Suprapubic skin (tissue), 4 donors: ENCODE measurements around the gene ICAM2. TPM values are rescaled to one million over a fixed set of nuclear protein-coding genes. Genes with fewer than 3 reads are reported as not detected.
"Not testable (repeated sequence)": the region's sequence is repeated elsewhere in the genome, so short reads cannot be mapped to it uniquely, and the experiment has no call there.

Source experiments
- DNase-seq, 2 donors: peaks; one replicate each; pipeline ENCODE4 v3.0.0-alpha.2; 2019; ENCODE audit warnings: low spot score in 2 of 2
- H3K27ac ChIP-seq: fragments of 200-600 bp; sonication (generic); one replicate; pipeline ENCODE4 v1.5.1; 2019
- H3K27me3 ChIP-seq: fragments of 200-600 bp; sonication (generic); one replicate; pipeline ENCODE4 v1.5.1; 2019
- H3K36me3 ChIP-seq: fragments of 200-600 bp; sonication (generic); one replicate; pipeline ENCODE4 v1.5.1; 2019
- H3K4me1 ChIP-seq: fragments of 200-600 bp; sonication (generic); one replicate; pipeline ENCODE4 v1.5.1; 2019
- H3K4me3 ChIP-seq: fragments of 200-600 bp; sonication (generic); one replicate; pipeline ENCODE4 v1.5.1; 2019; ENCODE audit warnings: mild to moderate bottlenecking
- H3K9me3 ChIP-seq: fragments of 200-600 bp; sonication (generic); one replicate; pipeline ENCODE4 v1.5.1; 2019
- EP300 ChIP-seq: sonication (generic); formaldehyde crosslinking; IDR thresholded peaks from one replicate; pipeline ENCODE4 v1.6.1; 2017; ENCODE audit warnings: antibody characterized with exemption
- POLR2A ChIP-seq, 2 donors: fragments of 450-650 bp; IDR thresholded peaks; one replicate each; pipeline ENCODE4 v1.6.1; 2017; ENCODE audit warnings: antibody characterized with exemption in 2 of 2, mild to moderate bottlenecking in 2 of 2, moderate library complexity in 2 of 2
- POLR2AphosphoS5 ChIP-seq, 3 donors: sonication (generic); formaldehyde crosslinking; IDR thresholded peaks; one replicate each; pipeline ENCODE4 v1.6.1; 2017; ENCODE audit warnings: antibody characterized with exemption in 3 of 3
- WGBS: methylation state at CpG from one replicate; pipeline ENCODE4 v1.1.5; 2018; 5-methylcytosine and 5-hydroxymethylcytosine counted together
- total RNA-seq, 4 donors: library from RNA; depleted of rRNA; stranded (reverse); fragments of >200 nt; gene quantifications; one replicate each; pipeline ENCODE4 v1.1.0, GENCODE V29; 2016
- TF ChIP-seq, protein P1 (sequence below), 2 donors: fragments of 200-600 bp in 1 of 2; fragments of 450-650 bp in 1 of 2; sonication (generic) in 1 of 2; IDR thresholded peaks; one replicate each; pipeline ENCODE4 v1.5.1; 2016 to 2019; ENCODE audit warnings: antibody characterized with exemption in 2 of 2, mild to moderate bottlenecking in 1 of 2, moderate library complexity in 1 of 2

The ICAM2 gene
- total RNA-seq, 4 donors from 2014 or later = 8.4 to 32.5 (median 14.9) TPM

DNA sequence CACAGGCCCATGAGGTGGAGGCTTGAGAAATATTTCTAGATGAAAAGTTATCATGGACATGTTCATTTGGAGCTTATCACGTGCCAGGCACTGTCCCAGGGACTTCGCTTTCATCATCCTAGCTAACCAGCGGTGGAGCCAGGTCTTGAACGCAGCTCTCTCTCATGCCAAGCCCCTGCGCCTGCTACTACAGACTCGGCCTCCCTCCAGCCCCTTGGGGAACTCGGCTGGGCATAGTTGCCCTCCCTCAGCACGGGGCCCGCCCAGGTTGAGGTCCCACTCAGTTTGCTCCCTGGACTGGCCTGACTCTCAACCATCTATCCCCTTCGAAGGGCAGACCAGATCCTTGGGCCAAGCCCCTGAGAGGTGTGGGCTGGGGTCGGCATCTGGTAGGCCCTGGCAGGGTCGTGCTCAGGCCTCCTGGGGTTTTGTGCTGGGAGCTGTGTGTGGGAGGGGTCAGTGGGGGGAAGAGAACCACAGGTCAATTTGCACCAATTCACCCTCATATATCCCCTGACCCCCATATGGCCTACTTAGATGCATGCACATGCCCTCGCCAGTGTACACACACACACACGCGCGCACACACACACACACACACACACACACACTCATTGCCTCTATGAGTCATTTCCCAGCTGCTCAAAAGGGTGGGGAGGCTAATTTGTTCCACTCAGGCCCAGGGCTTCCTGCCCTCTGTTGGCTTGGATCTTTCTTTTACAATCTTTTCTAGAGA is 35.6 kb downstream of the ICAM2 start:
- 22% methylated on average over 4 of the region's 16 CpGs for WGBS
- Histone ChIP-seq H3K4me3 (no peak overlapping the region), H3K4me1 (peaks cover 61% of the 10 kb centered on the region), H3K36me3 (no peaks in the 10 kb centered on the region), H3K27me3 (peaks cover 10% of the 10 kb centered on the region), H3K9me3 (no peaks in the 10 kb centered on the region), H3K27ac (peak overlapping the region; percentile 52)
- peak in 1 of 2 donors; percentile 84 for DNase-seq
- TF ChIP-seq POLR2AphosphoS5 (IDR thresholded peaks at IDR 0.05) (peak in 1 of 3 donors; percentile 34), EP300 (no peak)

DNA sequence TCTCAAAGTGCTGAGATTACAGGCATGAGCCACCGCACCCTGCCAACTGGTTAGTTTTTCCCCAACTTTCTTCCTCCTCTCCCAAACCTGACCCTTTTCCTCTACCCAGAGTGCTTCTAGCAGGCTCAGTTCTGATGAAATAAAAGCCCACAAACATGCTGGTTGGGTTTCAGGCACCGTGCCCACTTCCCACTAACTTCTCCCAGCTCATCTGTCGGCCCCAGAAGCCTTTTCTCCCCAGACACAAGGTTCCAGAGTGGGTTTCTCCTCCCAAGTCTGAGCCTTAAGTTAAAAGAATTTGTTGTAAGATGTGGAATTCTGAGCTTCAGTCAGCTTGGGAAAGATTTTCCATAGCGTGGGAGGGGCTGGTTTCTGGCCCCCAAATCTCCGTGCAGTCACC is 36.2 kb downstream of the ICAM2 start:
- Histone ChIP-seq H3K4me1 (peaks cover 61% of the 10 kb centered on the region), H3K9me3 (no peaks in the 10 kb centered on the region), H3K4me3 (no peak overlapping the region), H3K36me3 (no peaks in the 10 kb centered on the region), H3K27me3 (peaks cover 4% of the 10 kb centered on the region), H3K27ac (peak overlapping the region; percentile 52)
- DNase-seq = no peak
- 57% methylated on average over 4 of the region's 5 CpGs for WGBS
- TF ChIP-seq POLR2AphosphoS5 (IDR thresholded peaks at IDR 0.05) = no peak
- TF ChIP-seq POLR2A (IDR thresholded peaks at IDR 0.05) = no peak
- TF ChIP-seq, protein P1, sequence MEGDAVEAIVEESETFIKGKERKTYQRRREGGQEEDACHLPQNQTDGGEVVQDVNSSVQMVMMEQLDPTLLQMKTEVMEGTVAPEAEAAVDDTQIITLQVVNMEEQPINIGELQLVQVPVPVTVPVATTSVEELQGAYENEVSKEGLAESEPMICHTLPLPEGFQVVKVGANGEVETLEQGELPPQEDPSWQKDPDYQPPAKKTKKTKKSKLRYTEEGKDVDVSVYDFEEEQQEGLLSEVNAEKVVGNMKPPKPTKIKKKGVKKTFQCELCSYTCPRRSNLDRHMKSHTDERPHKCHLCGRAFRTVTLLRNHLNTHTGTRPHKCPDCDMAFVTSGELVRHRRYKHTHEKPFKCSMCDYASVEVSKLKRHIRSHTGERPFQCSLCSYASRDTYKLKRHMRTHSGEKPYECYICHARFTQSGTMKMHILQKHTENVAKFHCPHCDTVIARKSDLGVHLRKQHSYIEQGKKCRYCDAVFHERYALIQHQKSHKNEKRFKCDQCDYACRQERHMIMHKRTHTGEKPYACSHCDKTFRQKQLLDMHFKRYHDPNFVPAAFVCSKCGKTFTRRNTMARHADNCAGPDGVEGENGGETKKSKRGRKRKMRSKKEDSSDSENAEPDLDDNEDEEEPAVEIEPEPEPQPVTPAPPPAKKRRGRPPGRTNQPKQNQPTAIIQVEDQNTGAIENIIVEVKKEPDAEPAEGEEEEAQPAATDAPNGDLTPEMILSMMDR (IDR thresholded peaks at IDR 0.05) = no peak
- no peak for TF ChIP-seq EP300

DNA sequence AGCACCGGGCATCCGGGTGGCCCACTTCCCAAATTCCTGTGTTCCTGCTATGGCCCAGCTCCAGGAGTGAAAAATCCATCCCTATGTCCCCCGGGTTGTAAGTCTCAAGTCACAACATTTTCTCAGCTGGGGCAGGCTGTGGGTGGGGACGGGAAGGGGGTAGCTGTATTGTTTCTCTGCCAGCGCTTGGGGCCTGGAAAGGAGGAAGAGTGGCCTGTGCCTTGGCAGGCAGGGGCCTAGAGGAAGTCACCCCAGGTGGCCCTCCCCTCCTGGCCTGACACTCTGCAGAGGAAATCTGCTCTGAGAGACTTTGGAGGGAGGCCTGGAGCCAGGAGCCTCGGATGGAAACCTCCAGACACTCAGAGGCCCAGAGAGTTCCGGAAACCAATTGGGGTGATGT is 37.1 kb downstream of the ICAM2 start:
- Histone ChIP-seq H3K4me3 (no peak overlapping the region), H3K27me3 (no peaks in the 10 kb centered on the region), H3K4me1 (peaks cover 53% of the 10 kb centered on the region), H3K9me3 (no peaks in the 10 kb centered on the region), H3K36me3 (no peaks in the 10 kb centered on the region), H3K27ac (no peak overlapping the region)
- DNase-seq = peak in 1 of 2 donors; percentile 67
- TF ChIP-seq POLR2AphosphoS5 (IDR thresholded peaks at IDR 0.05) (no peak), POLR2A (IDR thresholded peaks at IDR 0.05) (no peak), EP300 (no peak)
- TF ChIP-seq, protein P1 (IDR thresholded peaks at IDR 0.05) = no peak
- WGBS = 76% methylated on average over 5 of the region's 7 CpGs

DNA sequence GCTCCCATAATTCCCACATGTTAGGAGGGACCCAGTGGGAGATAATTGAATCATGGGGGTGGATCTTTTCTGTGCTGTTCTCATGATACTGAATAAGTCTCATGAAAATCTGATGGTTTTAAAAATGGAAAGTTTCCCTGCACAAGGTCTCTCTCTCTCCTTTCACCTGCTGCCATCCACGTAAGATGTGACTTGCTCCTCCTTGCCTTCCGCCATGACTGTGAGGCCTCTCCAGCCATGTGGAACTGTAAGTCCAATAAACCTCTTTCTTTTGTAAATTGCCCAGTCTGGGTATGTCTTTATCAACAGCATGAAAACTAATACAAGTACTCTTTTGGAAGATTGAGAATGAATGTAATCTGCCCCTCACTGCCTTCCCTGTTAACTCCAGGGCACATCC is 37.8 kb downstream of the ICAM2 start:
- not testable (repeated sequence) for H3K27me3 ChIP-seq, H3K36me3 ChIP-seq, H3K27ac ChIP-seq, DNase-seq, H3K4me3 ChIP-seq, H3K9me3 ChIP-seq
- 95% methylated on average over 2 of the region's 2 CpGs for WGBS
- H3K4me1 ChIP-seq = peaks cover 53% of the 10 kb centered on the region

DNA sequence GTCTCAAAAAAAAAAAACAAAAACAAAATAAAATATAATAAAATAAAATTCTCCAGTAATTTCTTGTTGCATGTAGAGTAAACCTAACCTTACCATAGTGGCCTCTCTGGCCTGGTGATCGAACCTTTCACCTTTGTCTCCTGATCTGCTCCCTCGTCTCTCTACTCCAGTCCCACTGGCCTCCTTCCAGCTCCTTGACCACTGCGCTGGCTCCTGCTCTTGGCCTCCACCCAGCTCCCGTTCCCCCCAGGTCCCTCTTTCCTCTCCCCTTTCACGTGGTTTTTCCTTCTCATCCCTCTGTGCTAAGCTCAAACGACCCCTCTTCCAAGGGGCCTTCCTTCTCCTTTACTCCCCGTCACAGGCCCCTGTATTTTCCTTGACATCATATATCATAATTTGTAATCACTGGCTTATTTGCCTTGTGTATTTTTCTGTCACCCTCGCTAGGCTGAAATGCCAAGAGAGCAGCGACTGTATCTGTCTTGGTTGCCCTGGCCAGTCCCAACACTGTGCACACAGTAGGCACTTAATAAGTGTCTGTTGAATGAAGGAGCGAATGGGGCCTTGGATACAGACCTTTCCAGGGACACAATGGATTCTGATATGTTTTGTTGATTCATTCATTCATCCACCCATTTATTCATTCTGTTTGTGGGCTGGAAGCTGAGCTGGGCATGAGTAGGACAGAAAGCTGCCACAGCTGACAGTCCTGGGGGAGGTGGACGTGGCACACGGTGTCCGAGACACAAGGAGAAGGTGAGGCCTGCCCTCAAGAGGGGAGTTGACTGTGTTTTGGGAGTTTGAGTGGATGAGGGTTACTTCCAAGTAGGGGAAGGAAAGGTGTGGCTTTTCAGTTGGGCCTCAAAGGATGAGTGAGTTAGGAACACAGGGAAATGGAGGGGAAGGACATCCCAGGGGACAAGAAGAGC is 41.9 kb downstream of the ICAM2 start:
- WGBS = 83% methylated on average over 13 of the region's 13 CpGs
- DNase-seq = no peak
- no peaks in the 10 kb centered on the region for H3K9me3 ChIP-seq
- no peaks in the 10 kb centered on the region for H3K27me3 ChIP-seq
- no peak overlapping the region for H3K27ac ChIP-seq
- H3K4me3 ChIP-seq = no peak overlapping the region
- H3K36me3 ChIP-seq = no peaks in the 10 kb centered on the region
- TF ChIP-seq, protein P1 (IDR thresholded peaks at IDR 0.05) = no peak
- TF ChIP-seq POLR2A (IDR thresholded peaks at IDR 0.05) (no peak), POLR2AphosphoS5 (IDR thresholded peaks at IDR 0.05) (no peak), EP300 (no peak)
- peaks cover 23% of the 10 kb centered on the region for H3K4me1 ChIP-seq

DNA sequence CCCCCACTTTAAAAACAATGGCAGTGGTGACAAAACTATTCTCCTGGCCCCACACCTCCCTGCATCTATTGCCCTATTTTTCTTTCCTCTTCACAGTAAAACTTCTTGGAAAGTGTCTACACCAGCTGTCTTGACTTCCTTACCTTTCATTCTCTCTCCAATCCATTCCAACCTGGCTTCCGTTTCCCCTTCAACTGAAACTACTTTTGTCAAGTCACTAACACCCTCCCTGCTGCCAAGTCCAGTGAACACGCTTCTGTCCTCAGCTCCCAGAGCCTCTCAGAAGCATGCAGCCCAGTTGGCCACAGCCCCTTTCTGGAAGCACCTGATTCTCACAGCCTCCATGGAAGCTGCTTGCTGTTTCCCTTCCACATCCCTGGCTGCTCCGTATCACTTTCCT is 43.7 kb downstream of the ICAM2 start:
- WGBS = 74% methylated on average over 3 of the region's 3 CpGs
- H3K4me3 ChIP-seq = no peak overlapping the region
- H3K27me3 ChIP-seq = no peaks in the 10 kb centered on the region
- no peaks in the 10 kb centered on the region for H3K9me3 ChIP-seq
- peaks cover 16% of the 10 kb centered on the region for H3K4me1 ChIP-seq
- TF ChIP-seq, protein P1 (IDR thresholded peaks at IDR 0.05) = no peak
- no peak for TF ChIP-seq POLR2AphosphoS5 (IDR thresholded peaks at IDR 0.05)
- no peak for TF ChIP-seq POLR2A (IDR thresholded peaks at IDR 0.05)
- TF ChIP-seq EP300 = no peak
- no peak for DNase-seq
- no peaks in the 10 kb centered on the region for H3K36me3 ChIP-seq
- no peak overlapping the region for H3K27ac ChIP-seq
